Activated naive CD8-positive, alpha-beta T cell treated with anti-CD3 and anti-CD28 coated beads, Interleukin-2, amount 10 ng/mL, durations not matched to agents 7 days and 5 days (primary cell): ENCODE results near the gene SH3D21. TPM values are rescaled to one million over a fixed set of nuclear protein-coding genes. Genes with fewer than 3 reads are reported as not detected.

Source experiments
- ATAC-seq: fragments of 150-1000 bp; cut with Tn5 transposase; one replicate; pipeline ENCODE4 v1.10.0; 2021; ENCODE audit warnings: low read depth, moderate library complexity
- POLR2A ChIA-PET: fragments of 350-600 bp; sonication (Branson Sonifier 250); formaldehyde crosslinking; loops from one replicate; lab custom pipeline; 2021; ENCODE audit warnings: antibody characterized with exemption; lab: Charles Lee
- DNase-seq: peaks from one replicate; pipeline ENCODE4 v3.0.0; 2021
- H3K27ac Mint-ChIP-seq: one replicate; pipeline ENCODE4 v1.8.0; 2022; ENCODE audit warnings: mild to moderate bottlenecking, mixed read lengths
- H3K27me3 Mint-ChIP-seq: one replicate; pipeline ENCODE4 v1.8.0; 2022; ENCODE audit warnings: mild to moderate bottlenecking, moderate library complexity, mixed read lengths
- H3K36me3 Mint-ChIP-seq: one replicate; pipeline ENCODE4 v1.8.0; 2021; ENCODE audit warnings: mild to moderate bottlenecking, mixed read lengths
- H3K4me1 Mint-ChIP-seq: one replicate; pipeline ENCODE4 v1.8.0; 2021; ENCODE audit warnings: mixed read lengths
- H3K4me3 Mint-ChIP-seq: one replicate; pipeline ENCODE4 v1.8.0; 2022; ENCODE audit warnings: mild to moderate bottlenecking, moderate library complexity, mixed read lengths
- H3K9me3 Mint-ChIP-seq: one replicate; pipeline ENCODE4 v1.8.0; 2021; ENCODE audit warnings: mixed read lengths
- total RNA-seq, 2 experiments: library from RNA; stranded (reverse); gene quantifications; one replicate each; pipeline ENCODE4 v1.2.3, GENCODE V29; 2021

Gene SH3D21
- total RNA-seq, 2 experiments from 2014 or later, result 24.9 to 26.5 TPM

DNA sequence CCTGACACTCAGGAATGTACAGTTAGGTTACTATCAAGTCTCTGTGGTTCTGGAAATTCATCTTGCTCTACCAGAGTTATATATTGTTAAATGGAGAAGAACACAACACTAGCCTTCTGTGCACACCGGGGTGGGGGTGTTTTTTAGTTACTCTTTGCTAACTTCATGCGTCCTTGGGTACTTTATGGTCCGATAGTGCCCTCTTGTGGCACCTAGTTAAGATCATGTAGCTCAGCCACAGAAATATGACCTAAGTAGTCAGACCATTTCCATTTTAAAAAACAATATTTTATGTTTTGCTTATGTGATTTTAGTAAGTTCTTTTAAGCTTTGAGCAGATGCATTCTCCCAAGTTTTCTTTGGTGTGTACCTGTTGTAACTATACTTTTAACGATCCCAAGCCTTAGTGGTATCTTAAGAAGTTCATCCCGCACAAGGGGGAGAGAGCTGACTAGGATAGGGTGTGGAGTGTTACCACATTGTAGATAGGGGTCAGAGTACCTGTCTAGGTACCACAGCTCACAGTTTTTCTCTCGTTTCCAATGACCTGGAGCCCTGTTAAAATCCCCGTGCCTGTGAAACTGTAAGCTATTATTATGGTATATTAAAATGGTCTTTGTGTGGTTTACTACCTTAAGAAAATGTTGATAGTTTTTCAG, 20.6 kb upstream of the SH3D21 start:
- peaks cover 31% of the 10 kb centered on the region for H3K36me3 Mint-ChIP-seq
- no peaks in the 10 kb centered on the region for H3K27me3 Mint-ChIP-seq
- no peak overlapping the region for H3K27ac Mint-ChIP-seq
- no peak for DNase-seq
- H3K9me3 Mint-ChIP-seq, result no peaks in the 10 kb centered on the region
- no peak overlapping the region for H3K4me3 Mint-ChIP-seq
- peaks cover 19% of the 10 kb centered on the region for H3K4me1 Mint-ChIP-seq
- POLR2A ChIA-PET, result interaction anchor here (0.7 to 1.4 kb wide), 4 partner anchors 21 to 139 kb away, joined by 4 to 6 read pairs (median 6); partner anchors contain the start of genes MAP7D1, SH3D21 and THRAP3
- ATAC-seq, result peak; percentile 89

- H3K27me3 Mint-ChIP-seq, result no peaks in the 10 kb centered on the region
- H3K36me3 Mint-ChIP-seq, result peaks cover 34% of the 10 kb centered on the region
- H3K4me1 Mint-ChIP-seq, result peaks cover 19% of the 10 kb centered on the region
- no peak overlapping the region for H3K27ac Mint-ChIP-seq
- DNase-seq, result no peak
- ATAC-seq, result no peak
- POLR2A ChIA-PET, result no interaction called here
- no peaks in the 10 kb centered on the region for H3K9me3 Mint-ChIP-seq
- H3K4me3 Mint-ChIP-seq, result no peak overlapping the region
Measured at GRCh38 chr1:36286802-36287201, 19.4 kb upstream of the SH3D21 start.

GRCh38 chr1:36287595-36287994, 18.6 kb upstream of the SH3D21 start:
- Mint-ChIP-seq H3K27me3 (no peaks in the 10 kb centered on the region), H3K4me1 (peaks cover 18% of the 10 kb centered on the region), H3K36me3 (peaks cover 32% of the 10 kb centered on the region), H3K9me3 (no peaks in the 10 kb centered on the region), H3K27ac (peak overlapping the region; percentile 23), H3K4me3 (no peak overlapping the region)
- no peak for DNase-seq
- POLR2A ChIA-PET, result interaction anchor here (0.5 kb wide), 1 partner anchor 10 kb away, joined by 4 read pairs; no protein-coding TSS in a partner anchor
- no peak for ATAC-seq

DNA sequence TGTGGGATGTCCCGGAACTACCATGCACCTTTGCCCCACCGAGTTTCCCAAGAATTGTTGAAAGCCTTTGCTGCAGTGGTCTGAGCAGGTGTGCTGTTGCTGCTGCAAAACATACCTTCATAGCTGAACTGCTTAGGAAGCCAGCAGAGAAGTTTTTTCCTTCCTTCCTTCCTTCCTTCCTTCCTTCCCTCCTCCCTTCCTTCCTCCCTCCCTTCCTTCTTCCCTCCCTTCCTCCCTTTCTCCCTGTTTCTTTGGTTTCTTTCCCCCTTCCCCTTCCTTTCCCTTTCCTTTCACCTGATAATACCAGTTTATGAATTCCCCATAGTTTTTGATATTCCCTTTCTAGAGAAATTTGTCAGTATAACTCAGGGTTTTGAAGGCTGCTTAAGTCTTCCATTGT, 10.8 kb upstream of the SH3D21 start:
- Mint-ChIP-seq H3K4me3 (no peak overlapping the region), H3K27me3 (no peaks in the 10 kb centered on the region), H3K27ac (peak overlapping the region; percentile 42), H3K9me3 (no peaks in the 10 kb centered on the region), H3K36me3 (peaks cover 30% of the 10 kb centered on the region), H3K4me1 (peaks cover 6% of the 10 kb centered on the region)
- POLR2A ChIA-PET, result no interaction called here
- ATAC-seq (no peak), DNase-seq (no peak)

DNA sequence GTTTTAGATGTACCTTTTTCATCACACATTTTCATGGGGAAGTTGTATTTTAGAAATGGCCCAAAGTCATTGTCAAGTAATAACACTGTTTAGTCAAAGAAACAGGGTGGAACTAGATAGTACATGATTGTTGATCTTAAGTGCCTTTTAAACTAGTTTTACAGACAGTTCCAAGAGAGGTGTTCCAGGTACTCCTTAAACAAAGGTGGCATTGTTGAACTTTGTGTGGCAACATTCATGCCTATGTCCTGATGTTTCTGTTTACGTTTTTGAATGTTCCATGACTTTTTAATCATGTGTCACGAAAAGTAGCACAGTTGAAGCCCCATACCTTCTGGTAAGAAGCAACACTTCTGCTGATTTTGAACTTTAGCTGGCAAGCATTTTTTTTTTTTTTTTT, 9.1 kb upstream of the SH3D21 start:
- no peaks in the 10 kb centered on the region for H3K9me3 Mint-ChIP-seq
- peaks cover 6% of the 10 kb centered on the region for H3K4me1 Mint-ChIP-seq
- H3K27me3 Mint-ChIP-seq, result no peaks in the 10 kb centered on the region
- ATAC-seq (no peak), DNase-seq (no peak)
- POLR2A ChIA-PET, result interaction anchor here (0.6 kb wide), 1 partner anchor 57 kb away, joined by 3 read pairs; no protein-coding TSS in a partner anchor
- H3K36me3 Mint-ChIP-seq, result peaks cover 32% of the 10 kb centered on the region
- H3K27ac Mint-ChIP-seq, result no peak overlapping the region
- H3K4me3 Mint-ChIP-seq, result no peak overlapping the region

DNA sequence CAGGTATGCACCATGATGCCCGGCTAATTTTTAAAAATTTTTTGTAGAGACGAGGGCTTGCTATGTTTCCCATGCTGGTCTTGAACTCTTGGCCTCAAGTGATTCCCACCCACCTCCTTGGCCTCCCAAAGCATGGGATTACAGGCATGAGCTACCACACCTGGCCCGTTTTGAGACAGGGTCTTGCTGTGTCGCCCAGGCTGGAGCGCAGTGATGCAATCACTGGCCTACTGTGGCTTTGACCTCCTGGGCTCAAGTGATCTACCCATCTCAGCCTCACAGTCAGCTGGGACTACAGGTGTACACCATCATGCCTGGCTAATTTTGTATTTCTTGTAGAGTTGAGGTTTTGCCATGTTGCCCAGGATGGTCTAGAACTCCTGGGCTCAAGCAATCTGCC, 7.5 kb upstream of the SH3D21 start:
- DNase-seq (no peak), ATAC-seq (no peak)
- POLR2A ChIA-PET, result no interaction called here
- H3K9me3 Mint-ChIP-seq, result no peaks in the 10 kb centered on the region
- no peaks in the 10 kb centered on the region for H3K27me3 Mint-ChIP-seq
- H3K4me1 Mint-ChIP-seq, result peaks cover 6% of the 10 kb centered on the region
- H3K27ac Mint-ChIP-seq, result no peak overlapping the region
- no peak overlapping the region for H3K4me3 Mint-ChIP-seq
- peaks cover 33% of the 10 kb centered on the region for H3K36me3 Mint-ChIP-seq

GRCh38 chr1:36300526-36300925, 5.6 kb upstream of the SH3D21 start:
- Mint-ChIP-seq H3K27ac (peak overlapping the region; percentile 2), H3K4me3 (no peak overlapping the region), H3K9me3 (no peaks in the 10 kb centered on the region), H3K4me1 (peaks cover 12% of the 10 kb centered on the region), H3K36me3 (peaks cover 29% of the 10 kb centered on the region), H3K27me3 (no peaks in the 10 kb centered on the region)
- DNase-seq (no peak), ATAC-seq (no peak)
- POLR2A ChIA-PET, result no interaction called here

DNA sequence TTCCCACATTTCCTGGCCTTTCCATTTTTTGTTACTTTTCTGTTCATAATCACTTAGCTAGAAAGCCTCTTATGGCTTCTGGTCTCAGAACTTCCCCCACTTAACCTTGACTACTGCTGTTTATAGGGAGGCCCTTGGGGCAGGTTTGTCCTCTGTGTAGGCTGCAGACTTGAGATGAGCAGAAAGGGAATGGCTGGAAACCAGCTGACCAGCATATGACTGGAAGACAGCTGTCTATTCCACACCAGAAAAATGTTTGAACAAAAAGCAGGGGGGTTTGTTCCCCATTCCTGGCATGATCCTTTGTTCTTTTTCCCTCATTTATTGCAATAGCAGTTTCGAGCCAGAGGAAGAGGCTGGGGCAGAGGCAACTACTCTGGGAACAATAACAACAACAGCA, 4.9 kb upstream of the SH3D21 start:
- DNase-seq (no peak), ATAC-seq (no peak)
- H3K4me3 Mint-ChIP-seq, result no peak overlapping the region
- peaks cover 26% of the 10 kb centered on the region for H3K36me3 Mint-ChIP-seq
- no peaks in the 10 kb centered on the region for H3K27me3 Mint-ChIP-seq
- POLR2A ChIA-PET, result no interaction called here
- H3K27ac Mint-ChIP-seq, result peak overlapping the region; percentile 34
- H3K9me3 Mint-ChIP-seq, result no peaks in the 10 kb centered on the region
- H3K4me1 Mint-ChIP-seq, result peaks cover 15% of the 10 kb centered on the region

DNA sequence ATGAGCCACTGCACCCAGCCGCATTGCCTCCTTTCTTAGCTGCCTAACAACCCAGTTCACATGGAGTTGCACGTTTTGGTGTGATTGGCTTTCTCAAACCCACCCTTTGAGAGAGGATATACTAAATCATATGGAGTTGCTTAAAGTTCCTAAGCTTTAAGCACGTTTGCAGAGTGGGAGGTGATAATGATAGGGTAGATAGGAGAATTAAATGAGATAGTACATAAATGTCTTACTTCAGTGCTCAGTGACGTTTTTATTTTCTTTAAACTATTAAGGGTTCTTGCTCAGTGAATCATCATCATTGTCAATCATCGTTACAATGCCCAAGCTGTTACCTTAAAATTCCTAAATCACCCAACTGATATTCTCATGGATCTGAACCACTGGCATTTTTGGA, 2.9 kb upstream of the SH3D21 start:
- POLR2A ChIA-PET, result no interaction called here
- Mint-ChIP-seq H3K27me3 (no peaks in the 10 kb centered on the region), H3K36me3 (peaks cover 24% of the 10 kb centered on the region), H3K4me3 (no peak overlapping the region), H3K27ac (no peak overlapping the region), H3K4me1 (peaks cover 24% of the 10 kb centered on the region), H3K9me3 (no peaks in the 10 kb centered on the region)
- DNase-seq, result no peak
- ATAC-seq, result no peak

- no peaks in the 10 kb centered on the region for H3K27me3 Mint-ChIP-seq
- no peak overlapping the region for H3K4me3 Mint-ChIP-seq
- POLR2A ChIA-PET, result no interaction called here
- DNase-seq (no peak), ATAC-seq (no peak)
- H3K36me3 Mint-ChIP-seq, result peaks cover 26% of the 10 kb centered on the region
- no peak overlapping the region for H3K27ac Mint-ChIP-seq
- H3K4me1 Mint-ChIP-seq, result peaks cover 24% of the 10 kb centered on the region
- H3K9me3 Mint-ChIP-seq, result no peaks in the 10 kb centered on the region
Measured at GRCh38 chr1:36303650-36304360, 2.4 kb upstream of the SH3D21 start.

DNA sequence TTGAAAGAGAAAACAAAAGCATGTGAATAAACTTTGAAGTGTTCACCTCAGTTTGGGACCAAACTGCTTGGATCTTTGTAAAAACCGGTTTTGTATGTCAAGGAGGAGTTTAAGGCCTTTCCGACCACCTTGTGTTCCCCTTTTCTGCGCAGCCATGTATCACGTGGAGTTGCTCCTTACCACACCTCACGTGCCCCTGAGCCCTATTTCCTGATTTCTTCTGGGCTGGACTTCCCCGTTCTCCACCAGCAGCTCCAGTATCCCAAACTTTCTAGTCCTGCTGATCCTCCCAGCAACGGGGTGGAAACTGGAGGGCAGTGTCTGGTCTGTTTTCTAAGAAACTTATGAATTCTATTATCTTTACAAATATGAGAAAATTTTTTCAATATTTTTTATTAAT, 1.6 kb upstream of the SH3D21 start:
- ATAC-seq (no peak), DNase-seq (no peak)
- no peak overlapping the region for H3K27ac Mint-ChIP-seq
- H3K9me3 Mint-ChIP-seq, result no peaks in the 10 kb centered on the region
- peaks cover 23% of the 10 kb centered on the region for H3K4me1 Mint-ChIP-seq
- H3K36me3 Mint-ChIP-seq, result peaks cover 27% of the 10 kb centered on the region
- no peaks in the 10 kb centered on the region for H3K27me3 Mint-ChIP-seq
- H3K4me3 Mint-ChIP-seq, result no peak overlapping the region
- POLR2A ChIA-PET, result no interaction called here

DNA sequence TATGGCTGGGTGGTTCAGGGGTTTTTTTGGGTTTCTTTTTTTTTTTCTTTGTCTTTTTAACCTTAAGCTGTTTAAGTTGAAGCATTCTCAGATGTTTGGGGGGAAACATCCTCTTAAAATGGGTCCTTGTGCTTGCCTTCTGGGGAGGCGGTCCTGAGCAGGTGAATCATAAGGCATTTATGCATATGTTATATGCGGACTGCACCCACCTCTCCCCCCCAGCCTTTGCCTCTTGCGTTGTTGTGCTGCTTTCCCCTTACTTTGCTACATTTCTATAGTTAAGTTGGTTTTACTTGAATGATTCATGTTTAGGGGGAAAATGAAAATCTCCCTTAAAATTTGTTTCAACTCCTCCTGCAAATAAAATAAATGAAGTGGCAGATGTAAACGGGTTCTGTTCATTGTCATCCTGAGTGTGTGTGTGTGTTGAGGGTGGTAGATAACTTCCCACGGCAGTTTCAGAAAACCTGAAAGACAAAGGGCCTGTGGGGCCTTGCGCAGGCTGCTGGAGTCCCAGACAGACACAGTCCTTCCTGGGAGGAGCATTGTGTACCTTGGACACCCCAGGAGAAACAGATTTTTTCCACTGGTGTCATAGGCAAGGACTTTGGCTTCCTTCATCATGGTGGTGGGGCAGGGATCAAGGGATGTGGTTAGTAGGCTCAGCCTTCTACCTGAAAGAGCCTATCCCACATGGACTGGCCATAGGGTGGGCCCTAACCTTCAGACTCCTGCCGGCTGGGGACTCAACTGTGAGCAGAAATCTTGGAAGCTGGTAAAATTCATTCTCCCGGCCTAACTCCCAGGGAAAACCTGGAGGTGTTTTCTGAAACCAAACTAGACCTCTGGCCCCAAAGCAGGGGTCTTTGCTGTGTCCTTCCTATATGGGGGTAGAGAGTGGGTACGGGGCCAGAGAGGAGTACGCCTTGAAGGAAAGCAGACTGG, 926 bp upstream of the SH3D21 start:
- H3K27ac Mint-ChIP-seq, result peak overlapping the region; percentile 66
- DNase-seq (no peak), ATAC-seq (no peak)
- no peaks in the 10 kb centered on the region for H3K9me3 Mint-ChIP-seq
- POLR2A ChIA-PET, result interaction anchor here (0.8 to 2.5 kb wide), 5 partner anchors 17 to 144 kb away, joined by 3 to 24 read pairs (median 8); partner anchors contain the start of genes EVA1B and STK40
- H3K36me3 Mint-ChIP-seq, result peaks cover 25% of the 10 kb centered on the region
- H3K27me3 Mint-ChIP-seq, result no peaks in the 10 kb centered on the region
- H3K4me3 Mint-ChIP-seq, result peak overlapping the region; percentile 99
- H3K4me1 Mint-ChIP-seq, result peaks cover 22% of the 10 kb centered on the region

- Mint-ChIP-seq H3K9me3 (no peaks in the 10 kb centered on the region), H3K36me3 (peaks cover 29% of the 10 kb centered on the region), H3K27ac (no peak overlapping the region), H3K4me3 (peak overlapping the region; percentile 99), H3K4me1 (peaks cover 25% of the 10 kb centered on the region), H3K27me3 (no peaks in the 10 kb centered on the region)
- POLR2A ChIA-PET, result interaction anchor here (0.5 to 2.5 kb wide), 8 partner anchors 17 to 536 kb away, joined by 3 to 24 read pairs (median 4); partner anchors contain the start of genes CLSPN, EVA1B and STK40
- no peak for ATAC-seq
- no peak for DNase-seq
Measured at GRCh38 chr1:36305915-36306209, 306 bp upstream of the SH3D21 start.
